ENCODE results near the gene MND1.

DNA sequence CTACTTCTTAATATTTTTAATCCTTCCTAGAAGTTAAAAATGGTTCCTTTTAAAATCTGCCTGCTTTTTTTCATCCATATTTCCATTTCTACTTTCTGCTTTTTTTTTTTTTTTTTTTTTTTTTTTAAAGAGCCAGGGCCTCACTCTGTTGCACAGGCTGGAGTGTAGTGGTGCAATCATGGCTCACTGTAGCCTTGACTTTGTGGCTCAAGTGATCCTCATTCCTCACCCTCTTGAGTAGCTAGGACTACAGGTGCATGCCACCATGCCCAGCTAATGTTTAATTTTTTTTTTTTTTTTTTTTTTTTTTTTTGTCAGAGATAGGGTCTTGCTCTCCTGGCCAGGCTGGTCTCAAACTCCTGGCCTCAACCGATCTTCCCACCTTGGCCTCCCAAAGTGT, 39.7 kb downstream of the MND1 start:
- TF ChIP-seq CTCF (conservative IDR thresholded peaks at IDR 0.05; ENCODE audit: low read length) (no peak), EZH2phosphoT487 (IDR thresholded peaks at IDR 0.05; ENCODE audit: borderline replicate concordance, low read depth, low read length) (no peak)

Measured in OCI-LY7 (cell line).